Middle frontal gyrus (tissue), 1 donor: Measurements from ENCODE around the gene RNF167.
"Not testable (repeated sequence)": the region's sequence is repeated elsewhere in the genome, so short reads cannot be mapped to it uniquely, and the experiment has no call there.

Experiments
- DNase-seq: peaks from one replicate; pipeline ENCODE4 v3.0.0-alpha.2; 2015; ENCODE audit warnings: low spot score; ENCODE audit errors: extremely low spot score

Gene RNF167

GRCh38 chr17:4902540-4902939 lies 37.5 kb upstream of the RNF167 start:
- DNase-seq: no peak

- no peak for DNase-seq
Observed at GRCh38 chr17:4903051-4903818, 36.8 kb upstream of the RNF167 start, which contains the start of gene CHRNE. Gene CHRNE (minus strand): TSS chr17:4903098. CDS start chr17:4903063, 35 bp downstream.

- DNase-seq: not testable (repeated sequence)
Observed at GRCh38 chr17:4906642-4907041, 33.4 kb upstream of the RNF167 start.

- DNase-seq: no peak
Observed at GRCh38 chr17:4908301-4908700, 31.8 kb upstream of the RNF167 start.

- DNase-seq: peak; percentile 66
Observed at GRCh38 chr17:4908711-4909496, 31.2 kb upstream of the RNF167 start.

- DNase-seq: no peak
Observed at GRCh38 chr17:4913994-4914393, 26.1 kb upstream of the RNF167 start.

- DNase-seq: not testable (repeated sequence)
Observed at GRCh38 chr17:4914551-4914950, 25.5 kb upstream of the RNF167 start.

GRCh38 chr17:4919511-4920047 lies 20.5 kb upstream of the RNF167 start:
- DNase-seq: no peak

- DNase-seq: no peak
Observed at GRCh38 chr17:4920351-4921048, 19.6 kb upstream of the RNF167 start.

GRCh38 chr17:4921320-4921719 lies 18.7 kb upstream of the RNF167 start:
- DNase-seq: no peak

- not testable (repeated sequence) for DNase-seq
Observed at GRCh38 chr17:4926577-4927335, 13.3 kb upstream of the RNF167 start.

- no peak for DNase-seq
Observed at GRCh38 chr17:4928881-4929280, 11.2 kb upstream of the RNF167 start.

GRCh38 chr17:4931963-4932362 lies 8.1 kb upstream of the RNF167 start, which contains the start of gene GP1BA:
Gene GP1BA (plus strand): TSS chr17:4932277. CDS start chr17:4932605, 328 bp downstream.
- no peak for DNase-seq

GRCh38 chr17:4932756-4933155 lies 7.3 kb upstream of the RNF167 start:
- DNase-seq: no peak

- DNase-seq: no peak
Observed at GRCh38 chr17:4933646-4934045, 6.4 kb upstream of the RNF167 start.

- no peak for DNase-seq
Observed at GRCh38 chr17:4934173-4934979, 5.7 kb upstream of the RNF167 start.

- no peak for DNase-seq
Observed at GRCh38 chr17:4935650-4936049, 4.4 kb upstream of the RNF167 start.

- no peak for DNase-seq
Observed at GRCh38 chr17:4936436-4936835, 3.6 kb upstream of the RNF167 start.

GRCh38 chr17:4937553-4937952 lies 2.5 kb upstream of the RNF167 start:
- DNase-seq: no peak

GRCh38 chr17:4938069-4938491 lies 2.0 kb upstream of the RNF167 start:
- DNase-seq: no peak
